ENCODE data around the gene CEP68.

CEP68 gene

DNA sequence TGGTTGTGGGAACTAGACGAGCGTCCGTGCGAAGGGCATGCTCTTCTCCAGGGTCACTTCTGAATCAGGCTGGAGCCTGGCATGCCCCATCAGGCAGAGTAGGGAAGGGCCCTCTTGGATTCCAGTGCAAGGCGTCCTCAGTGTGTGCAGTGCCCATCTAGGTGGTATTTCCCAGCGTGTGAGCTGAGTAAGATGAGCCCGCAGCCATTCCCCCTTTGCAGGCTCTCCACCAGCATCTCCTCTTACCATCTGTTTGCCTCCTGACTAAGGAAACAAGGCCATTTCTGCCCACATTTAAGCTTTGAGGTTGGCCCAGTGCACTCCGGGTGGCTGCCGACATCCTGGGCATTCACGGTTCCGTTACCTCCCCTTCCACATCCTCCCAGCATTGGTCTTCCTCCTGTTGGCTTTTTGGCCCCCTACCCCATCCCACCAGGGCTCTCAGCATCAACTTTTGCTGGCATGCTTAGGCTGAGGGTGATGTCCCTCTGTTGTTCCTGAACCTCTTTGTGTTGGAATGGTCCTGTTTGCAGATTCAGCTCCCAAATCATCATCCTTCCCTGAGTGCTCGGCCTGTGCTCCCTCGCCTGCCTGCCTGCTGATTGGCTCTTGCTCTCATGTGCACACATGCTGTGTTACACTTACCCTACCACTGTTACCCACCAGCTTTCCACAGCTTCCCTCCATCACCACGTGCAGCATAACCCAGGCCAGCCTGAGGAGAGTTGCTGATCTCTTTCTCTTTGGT lies 11.8 kb downstream of the CEP68 start:
- Histone ChIP-seq H3K36me3 (ENCODE audit: control insufficient read depth, insufficient read depth, low read length) (peaks cover 20% of the 10 kb centered on the region), H3K27me3 (ENCODE audit: control insufficient read depth, insufficient read depth, low read length) (no peaks in the 10 kb centered on the region), H3K4me1 (ENCODE audit: control insufficient read depth, insufficient read depth, low read length) (no peaks in the 10 kb centered on the region), H3K9ac (ENCODE audit: low read depth, low read length) (no peak overlapping the region), H3K9me3 (ENCODE audit: control insufficient read depth, insufficient read depth, low read length) (no peaks in the 10 kb centered on the region), H3K4me3 (ENCODE audit: low read depth, low read length) (no peak overlapping the region)

DNA sequence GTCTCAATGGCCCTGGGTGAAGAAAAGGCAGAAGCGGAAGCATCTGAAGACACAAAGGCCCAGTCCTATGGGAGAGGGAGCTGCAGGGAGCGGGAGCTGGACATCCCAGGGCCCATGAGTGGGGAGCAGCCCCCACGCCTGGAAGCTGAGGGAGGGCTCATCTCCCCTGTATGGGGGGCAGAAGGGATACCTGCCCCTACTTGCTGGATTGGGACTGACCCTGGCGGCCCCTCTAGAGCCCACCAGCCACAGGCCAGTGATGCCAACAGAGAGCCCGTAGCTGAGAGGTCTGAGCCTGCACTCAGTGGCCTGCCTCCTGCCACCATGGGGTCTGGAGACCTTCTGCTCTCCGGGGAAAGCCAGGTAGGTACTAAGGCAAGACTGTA lies 13.2 kb downstream of the CEP68 start:
- Histone ChIP-seq H3K36me3 (ENCODE audit: control insufficient read depth, insufficient read depth, low read length) (peaks cover 26% of the 10 kb centered on the region), H3K9ac (ENCODE audit: low read depth, low read length) (no peak overlapping the region), H3K27me3 (ENCODE audit: control insufficient read depth, insufficient read depth, low read length) (no peaks in the 10 kb centered on the region), H3K9me3 (ENCODE audit: control insufficient read depth, insufficient read depth, low read length) (no peaks in the 10 kb centered on the region), H3K4me3 (ENCODE audit: low read depth, low read length) (no peak overlapping the region), H3K4me1 (ENCODE audit: control insufficient read depth, insufficient read depth, low read length) (no peaks in the 10 kb centered on the region)

DNA sequence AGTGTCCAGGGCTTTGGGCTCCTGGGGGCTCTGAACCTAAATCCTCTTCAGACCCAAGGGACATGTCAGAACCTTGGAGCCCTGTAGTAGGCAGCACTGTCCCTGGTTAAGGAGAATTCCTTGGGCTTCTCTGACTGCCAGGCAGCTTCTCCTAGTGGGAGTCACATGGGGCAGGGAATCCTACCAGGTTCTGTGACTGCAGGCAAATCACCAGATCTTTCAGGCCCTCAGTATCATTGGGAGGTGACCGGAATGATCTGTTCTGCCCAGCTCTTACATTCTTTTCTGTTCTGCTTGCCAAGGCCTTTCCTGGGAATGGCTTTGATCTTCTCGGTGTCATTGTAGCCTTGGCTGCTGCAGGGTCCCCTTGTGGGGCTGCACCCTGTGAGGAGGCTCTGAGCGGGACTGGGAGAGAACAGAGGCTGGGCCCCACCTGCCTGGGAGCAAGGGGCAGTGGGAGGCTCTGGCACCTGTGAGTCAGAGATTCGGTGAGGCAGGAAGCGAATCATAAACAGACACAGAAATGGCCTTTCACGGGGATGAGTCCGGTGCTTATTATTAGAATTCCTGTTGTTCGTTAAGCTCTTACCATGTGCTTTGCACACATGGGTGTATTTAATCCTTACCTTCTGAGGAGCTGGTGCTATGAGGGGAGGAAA lies 14.1 kb downstream of the CEP68 start:
- H3K27me3 ChIP-seq (ENCODE audit: control insufficient read depth, insufficient read depth, low read length), result no peaks in the 10 kb centered on the region
- no peak overlapping the region for H3K9ac ChIP-seq (ENCODE audit: low read depth, low read length)
- H3K4me3 ChIP-seq (ENCODE audit: low read depth, low read length), result no peak overlapping the region
- no peaks in the 10 kb centered on the region for H3K4me1 ChIP-seq (ENCODE audit: control insufficient read depth, insufficient read depth, low read length)
- H3K36me3 ChIP-seq (ENCODE audit: control insufficient read depth, insufficient read depth, low read length), result peaks cover 28% of the 10 kb centered on the region
- no peaks in the 10 kb centered on the region for H3K9me3 ChIP-seq (ENCODE audit: control insufficient read depth, insufficient read depth, low read length)

DNA sequence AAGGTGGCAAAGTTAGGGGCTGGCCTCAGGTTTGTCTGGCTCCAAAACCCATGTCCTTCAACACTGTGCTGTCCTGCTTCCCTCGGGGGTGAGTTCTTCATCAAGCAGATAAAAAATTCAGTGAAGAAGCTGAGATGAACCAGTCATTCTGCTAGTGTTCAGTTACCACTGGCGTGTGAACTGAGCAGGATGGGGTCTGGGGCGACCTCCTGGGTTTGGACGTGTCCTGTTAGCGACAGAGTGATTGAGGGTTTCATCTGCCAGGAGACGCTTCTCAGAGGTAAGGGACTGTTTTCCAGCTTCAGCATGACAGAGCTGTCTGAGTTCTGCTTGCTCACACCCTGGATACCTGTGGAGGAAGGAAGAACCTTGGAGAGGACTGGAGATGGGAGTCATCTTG lies 14.6 kb downstream of the CEP68 start:
- Histone ChIP-seq H3K36me3 (ENCODE audit: control insufficient read depth, insufficient read depth, low read length) (peaks cover 28% of the 10 kb centered on the region), H3K9ac (ENCODE audit: low read depth, low read length) (no peak overlapping the region), H3K27me3 (ENCODE audit: control insufficient read depth, insufficient read depth, low read length) (no peaks in the 10 kb centered on the region), H3K4me3 (ENCODE audit: low read depth, low read length) (no peak overlapping the region), H3K9me3 (ENCODE audit: control insufficient read depth, insufficient read depth, low read length) (no peaks in the 10 kb centered on the region), H3K4me1 (ENCODE audit: control insufficient read depth, insufficient read depth, low read length) (peaks cover 2% of the 10 kb centered on the region)

DNA sequence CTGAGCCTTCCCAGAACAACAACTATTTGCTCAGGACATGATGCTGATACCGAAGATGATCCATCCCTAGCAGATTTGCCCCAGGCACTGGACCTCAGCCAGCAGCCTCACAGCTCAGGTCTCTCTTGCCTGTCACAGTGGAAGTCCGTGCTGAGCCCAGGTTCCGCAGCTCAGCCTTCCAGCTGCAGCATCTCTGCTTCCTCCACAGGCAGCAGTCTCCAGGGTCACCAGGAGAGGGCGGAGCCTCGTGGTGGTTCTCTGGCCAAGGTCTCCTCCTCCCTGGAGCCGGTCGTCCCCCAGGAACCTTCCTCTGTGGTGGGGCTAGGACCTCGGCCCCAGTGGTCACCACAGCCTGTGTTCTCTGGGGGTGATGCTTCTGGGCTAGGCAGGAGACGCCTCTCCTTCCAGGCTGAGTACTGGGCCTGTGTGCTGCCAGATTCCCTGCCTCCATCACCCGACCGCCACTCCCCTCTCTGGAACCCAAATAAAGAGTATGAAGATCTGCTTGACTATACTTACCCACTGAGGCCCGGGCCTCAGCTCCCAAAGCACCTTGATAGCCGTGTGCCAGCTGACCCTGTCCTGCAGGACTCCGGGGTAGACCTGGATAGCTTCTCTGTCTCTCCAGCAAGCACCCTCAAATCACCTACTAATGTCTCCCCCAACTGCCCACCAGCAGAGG lies 15.4 kb downstream of the CEP68 start:
- H3K9me3 ChIP-seq (ENCODE audit: control insufficient read depth, insufficient read depth, low read length), result no peaks in the 10 kb centered on the region
- H3K9ac ChIP-seq (ENCODE audit: low read depth, low read length), result no peak overlapping the region
- H3K4me1 ChIP-seq (ENCODE audit: control insufficient read depth, insufficient read depth, low read length), result peaks cover 8% of the 10 kb centered on the region
- peaks cover 28% of the 10 kb centered on the region for H3K36me3 ChIP-seq (ENCODE audit: control insufficient read depth, insufficient read depth, low read length)
- no peak overlapping the region for H3K4me3 ChIP-seq (ENCODE audit: low read depth, low read length)
- H3K27me3 ChIP-seq (ENCODE audit: control insufficient read depth, insufficient read depth, low read length), result no peaks in the 10 kb centered on the region

DNA sequence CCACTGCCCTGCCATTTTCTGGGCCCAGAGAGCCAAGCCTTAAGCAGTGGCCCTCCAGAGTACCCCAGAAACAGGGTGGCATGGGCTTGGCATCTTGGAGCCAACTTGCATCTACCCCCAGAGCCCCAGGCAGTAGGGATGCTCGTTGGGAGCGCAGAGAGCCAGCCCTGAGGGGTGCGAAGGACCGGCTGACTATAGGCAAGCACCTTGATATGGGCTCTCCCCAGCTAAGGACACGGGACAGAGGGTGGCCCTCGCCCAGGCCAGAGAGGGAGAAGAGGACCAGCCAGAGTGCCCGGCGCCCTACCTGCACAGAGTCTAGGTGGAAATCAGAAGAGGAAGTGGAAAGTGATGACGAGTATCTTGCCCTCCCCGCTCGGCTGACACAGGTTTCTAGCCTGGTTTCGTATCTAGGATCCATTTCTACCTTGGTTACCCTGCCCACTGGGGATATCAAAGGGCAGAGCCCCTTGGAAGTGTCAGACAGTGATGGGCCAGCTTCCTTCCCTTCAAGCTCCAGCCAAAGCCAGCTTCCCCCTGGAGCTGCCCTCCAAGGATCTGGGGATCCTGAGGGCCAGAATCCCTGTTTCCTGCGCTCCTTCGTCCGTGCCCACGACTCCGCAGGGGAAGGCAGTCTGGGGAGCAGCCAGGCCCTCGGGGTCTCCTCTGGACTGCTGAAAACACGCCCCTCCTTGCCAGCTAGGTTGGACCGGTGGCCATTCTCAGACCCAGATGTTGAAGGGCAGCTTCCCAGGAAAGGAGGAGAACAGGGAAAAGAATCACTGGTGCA lies 16.2 kb downstream of the CEP68 start:
- no peak overlapping the region for H3K4me3 ChIP-seq (ENCODE audit: low read depth, low read length)
- peaks cover 28% of the 10 kb centered on the region for H3K36me3 ChIP-seq (ENCODE audit: control insufficient read depth, insufficient read depth, low read length)
- H3K27me3 ChIP-seq (ENCODE audit: control insufficient read depth, insufficient read depth, low read length), result no peaks in the 10 kb centered on the region
- no peak overlapping the region for H3K9ac ChIP-seq (ENCODE audit: low read depth, low read length)
- peaks cover 8% of the 10 kb centered on the region for H3K4me1 ChIP-seq (ENCODE audit: control insufficient read depth, insufficient read depth, low read length)
- no peaks in the 10 kb centered on the region for H3K9me3 ChIP-seq (ENCODE audit: control insufficient read depth, insufficient read depth, low read length)

DNA sequence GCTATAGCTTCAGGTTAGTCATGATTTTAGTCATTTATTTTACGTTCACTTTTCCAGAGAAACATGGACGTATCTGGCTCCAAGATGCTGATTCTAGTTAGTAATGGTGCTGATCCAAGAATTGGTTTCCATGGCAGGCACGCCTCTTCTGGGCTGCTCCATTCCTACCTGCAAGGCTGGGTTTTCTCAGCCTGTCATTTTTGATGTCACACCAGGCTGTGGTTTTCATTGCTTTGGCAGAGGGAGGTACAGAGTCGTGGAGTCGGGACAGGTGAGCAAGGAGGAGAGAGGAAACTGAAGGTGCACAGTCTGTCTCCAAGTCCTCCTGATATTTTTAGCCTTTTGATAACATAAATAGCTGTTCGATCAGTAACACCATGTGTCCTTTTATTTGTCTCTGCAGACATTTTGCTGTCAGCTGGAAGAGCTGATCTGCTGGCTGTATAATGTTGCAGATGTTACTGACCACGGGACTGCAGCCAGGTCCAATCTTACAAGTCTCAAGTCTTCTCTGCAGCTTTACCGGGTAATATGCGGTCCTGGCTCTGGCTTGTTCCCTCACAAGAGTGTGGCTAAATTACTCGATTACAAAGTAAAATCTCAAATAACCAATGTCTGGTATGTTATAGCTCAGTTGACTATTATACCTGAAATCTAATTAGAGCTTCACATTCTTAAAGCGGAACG lies 17.8 kb downstream of the CEP68 start:
- Histone ChIP-seq H3K36me3 (ENCODE audit: control insufficient read depth, insufficient read depth, low read length) (peaks cover 28% of the 10 kb centered on the region), H3K9ac (ENCODE audit: low read depth, low read length) (no peak overlapping the region), H3K27me3 (ENCODE audit: control insufficient read depth, insufficient read depth, low read length) (no peaks in the 10 kb centered on the region), H3K9me3 (ENCODE audit: control insufficient read depth, insufficient read depth, low read length) (no peaks in the 10 kb centered on the region), H3K4me1 (ENCODE audit: control insufficient read depth, insufficient read depth, low read length) (peaks cover 17% of the 10 kb centered on the region), H3K4me3 (ENCODE audit: low read depth, low read length) (no peak overlapping the region)

DNA sequence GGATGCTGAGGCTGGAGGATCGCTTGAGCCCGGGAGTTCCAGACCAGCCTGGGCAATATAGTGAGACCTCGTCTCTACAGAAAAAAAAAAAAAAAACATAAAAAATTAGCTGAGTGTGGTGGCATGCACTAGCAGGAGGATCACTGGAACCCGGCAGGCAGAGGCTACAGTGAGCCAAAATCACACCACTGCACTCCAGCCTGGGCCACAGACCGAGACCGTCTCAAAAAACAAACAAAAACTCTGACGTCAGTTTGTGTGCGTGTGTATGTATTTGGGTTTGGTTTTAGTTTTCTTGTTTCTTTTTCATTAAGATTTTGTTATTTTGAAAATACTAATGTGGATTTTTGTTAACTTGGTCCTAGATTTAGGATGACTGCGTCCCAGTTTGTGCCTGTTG lies 19.0 kb downstream of the CEP68 start:
- no peak overlapping the region for H3K9ac ChIP-seq (ENCODE audit: low read depth, low read length)
- peaks cover 17% of the 10 kb centered on the region for H3K4me1 ChIP-seq (ENCODE audit: control insufficient read depth, insufficient read depth, low read length)
- H3K27me3 ChIP-seq (ENCODE audit: control insufficient read depth, insufficient read depth, low read length), result no peaks in the 10 kb centered on the region
- H3K36me3 ChIP-seq (ENCODE audit: control insufficient read depth, insufficient read depth, low read length), result peaks cover 25% of the 10 kb centered on the region
- no peaks in the 10 kb centered on the region for H3K9me3 ChIP-seq (ENCODE audit: control insufficient read depth, insufficient read depth, low read length)
- no peak overlapping the region for H3K4me3 ChIP-seq (ENCODE audit: low read depth, low read length)

DNA sequence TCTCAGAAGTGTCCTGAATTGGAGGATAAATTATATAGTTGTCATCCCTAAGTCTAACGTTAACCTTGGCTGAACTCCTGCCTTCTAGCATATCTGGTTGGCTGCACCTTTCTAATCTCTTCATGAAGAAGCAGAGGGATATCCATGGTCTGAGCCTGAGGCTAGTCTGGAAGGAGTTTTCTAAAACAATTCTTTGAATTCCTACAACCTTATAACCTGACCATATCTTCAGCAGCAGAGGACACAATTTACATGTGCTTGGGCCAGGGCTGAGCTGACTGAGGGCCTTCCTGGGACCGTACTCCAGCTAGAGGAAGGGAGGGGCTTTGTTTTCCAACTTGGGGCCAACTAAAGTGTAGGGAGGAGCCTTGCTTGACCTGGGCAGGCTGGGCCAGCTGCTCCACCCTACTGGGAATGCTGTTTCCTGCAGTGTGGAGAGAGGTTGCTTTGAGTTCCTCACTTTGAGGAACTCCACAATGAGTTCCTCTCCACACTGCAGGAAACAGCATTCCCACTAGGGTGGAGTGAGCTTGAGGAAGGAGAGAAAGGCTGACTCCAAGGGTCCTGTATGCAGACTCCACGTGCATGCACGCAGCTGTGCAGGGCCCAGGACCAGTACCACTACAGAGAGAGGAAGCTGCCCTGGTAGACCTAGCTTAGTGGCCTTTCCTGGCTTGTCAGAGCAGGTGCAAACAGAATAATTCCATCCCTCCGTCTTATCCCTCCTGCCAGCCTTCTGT lies 19.6 kb downstream of the CEP68 start:
- no peak overlapping the region for H3K9ac ChIP-seq (ENCODE audit: low read depth, low read length)
- H3K27me3 ChIP-seq (ENCODE audit: control insufficient read depth, insufficient read depth, low read length), result no peaks in the 10 kb centered on the region
- H3K4me3 ChIP-seq (ENCODE audit: low read depth, low read length), result no peak overlapping the region
- peaks cover 17% of the 10 kb centered on the region for H3K4me1 ChIP-seq (ENCODE audit: control insufficient read depth, insufficient read depth, low read length)
- H3K9me3 ChIP-seq (ENCODE audit: control insufficient read depth, insufficient read depth, low read length), result no peaks in the 10 kb centered on the region
- H3K36me3 ChIP-seq (ENCODE audit: control insufficient read depth, insufficient read depth, low read length), result peaks cover 21% of the 10 kb centered on the region

DNA sequence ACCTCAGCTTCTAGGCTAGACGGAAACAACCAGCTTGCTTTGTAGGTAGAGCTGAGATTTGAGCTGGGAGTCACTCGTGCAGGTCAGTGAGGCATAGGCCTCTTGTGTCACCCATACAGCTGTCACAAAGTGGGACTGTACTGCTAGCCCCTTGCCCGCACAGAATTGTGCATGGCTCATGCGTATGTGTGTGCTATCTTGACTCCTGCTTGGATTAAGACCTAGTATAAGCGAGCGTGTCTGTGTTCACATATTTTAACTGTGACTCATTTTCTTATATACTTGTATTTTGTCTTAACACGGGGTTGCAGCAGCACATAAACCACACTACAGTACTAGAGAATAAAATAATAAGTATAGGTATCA lies 20.1 kb downstream of the CEP68 start:
- no peaks in the 10 kb centered on the region for H3K9me3 ChIP-seq (ENCODE audit: control insufficient read depth, insufficient read depth, low read length)
- H3K36me3 ChIP-seq (ENCODE audit: control insufficient read depth, insufficient read depth, low read length), result peaks cover 23% of the 10 kb centered on the region
- no peaks in the 10 kb centered on the region for H3K27me3 ChIP-seq (ENCODE audit: control insufficient read depth, insufficient read depth, low read length)
- peaks cover 17% of the 10 kb centered on the region for H3K4me1 ChIP-seq (ENCODE audit: control insufficient read depth, insufficient read depth, low read length)
- no peak overlapping the region for H3K4me3 ChIP-seq (ENCODE audit: low read depth, low read length)
- no peak overlapping the region for H3K9ac ChIP-seq (ENCODE audit: low read depth, low read length)

DNA sequence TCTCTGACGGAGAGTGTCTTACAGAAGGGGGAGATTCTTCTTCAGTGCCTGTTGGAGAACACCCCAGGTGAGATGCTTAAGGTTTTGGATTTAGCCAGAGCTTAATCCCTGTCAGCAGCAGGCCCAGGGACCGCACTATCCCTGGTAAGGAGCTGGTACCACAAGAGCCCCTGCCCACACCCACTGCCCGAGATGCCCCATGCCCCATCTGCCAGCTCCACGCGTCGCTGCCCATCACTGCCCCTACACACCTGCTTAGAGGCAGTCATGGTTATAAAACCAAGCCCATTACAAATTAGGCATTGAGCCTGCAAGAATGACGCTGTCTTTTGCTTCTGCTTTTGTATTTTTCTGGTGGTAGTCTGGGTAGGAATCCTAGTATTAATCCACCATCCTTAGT lies 21.7 kb downstream of the CEP68 start:
- H3K36me3 ChIP-seq (ENCODE audit: control insufficient read depth, insufficient read depth, low read length), result peaks cover 19% of the 10 kb centered on the region
- H3K9me3 ChIP-seq (ENCODE audit: control insufficient read depth, insufficient read depth, low read length), result no peaks in the 10 kb centered on the region
- peaks cover 17% of the 10 kb centered on the region for H3K4me1 ChIP-seq (ENCODE audit: control insufficient read depth, insufficient read depth, low read length)
- no peak overlapping the region for H3K4me3 ChIP-seq (ENCODE audit: low read depth, low read length)
- H3K9ac ChIP-seq (ENCODE audit: low read depth, low read length), result no peak overlapping the region
- no peaks in the 10 kb centered on the region for H3K27me3 ChIP-seq (ENCODE audit: control insufficient read depth, insufficient read depth, low read length)

Measured in iPS-15b (cell line).